Mesothelial cell of epicardium (in vitro differentiated cells): ENCODE data around the gene CLSTN2. TPM values are rescaled to one million over a fixed set of nuclear protein-coding genes. Genes with fewer than 3 reads are reported as not detected.

Source experiments
- DNase-seq, 2 experiments: peaks; one replicate each; pipeline ENCODE4 v3.0.0; 2021; ENCODE audit warnings: low spot score in 2 of 2; ENCODE audit not compliant: unreplicated experiment in 2 of 2
- H3K27ac Mint-ChIP-seq: 2 replicates; pipeline ENCODE4 v1.8.0; 2021; ENCODE audit warnings: mixed read lengths
- H3K27me3 Mint-ChIP-seq: 2 replicates; pipeline ENCODE4 v1.8.0; 2021; ENCODE audit warnings: low read depth, mixed read lengths
- H3K36me3 Mint-ChIP-seq: 2 replicates; pipeline ENCODE4 v1.8.0; 2021; ENCODE audit warnings: mixed read lengths
- H3K4me1 Mint-ChIP-seq: 2 replicates; pipeline ENCODE4 v1.8.0; 2021; ENCODE audit warnings: mixed read lengths
- H3K4me3 Mint-ChIP-seq: 2 replicates; pipeline ENCODE4 v1.8.0; 2021; ENCODE audit warnings: mild to moderate bottlenecking, moderate library complexity, mixed read lengths
- H3K9me3 Mint-ChIP-seq: 2 replicates; pipeline ENCODE4 v1.8.0; 2021; ENCODE audit warnings: mixed read lengths
- CTCF ChIP-seq: fragments of 200-600 bp; sonication (generic); IDR thresholded peaks from one replicate; pipeline ENCODE4 v1.5.0; 2021; ENCODE audit warnings: antibody characterized with exemption; ENCODE audit not compliant: unreplicated experiment
- total RNA-seq: library from RNA; stranded (reverse); gene quantifications from 3 replicates; pipeline ENCODE4 v1.2.1, GENCODE V29; 2021

CLSTN2 gene
- total RNA-seq, 1 donor from 2014 or later: 18.2 TPM

GRCh38 chr3:140359233-140359995, 424.4 kb downstream of the CLSTN2 start:
- H3K27ac Mint-ChIP-seq: no peak overlapping the region
- no peaks in the 10 kb centered on the region for H3K4me1 Mint-ChIP-seq
- DNase-seq: no peak
- H3K36me3 Mint-ChIP-seq: peaks cover 1% of the 10 kb centered on the region
- H3K4me3 Mint-ChIP-seq: no peak overlapping the region
- no peaks in the 10 kb centered on the region for H3K27me3 Mint-ChIP-seq
- no peak for TF ChIP-seq CTCF
- peaks cover 14% of the 10 kb centered on the region for H3K9me3 Mint-ChIP-seq

- Mint-ChIP-seq H3K36me3 (peaks cover 1% of the 10 kb centered on the region), H3K4me1 (no peaks in the 10 kb centered on the region), H3K27ac (no peak overlapping the region), H3K27me3 (no peaks in the 10 kb centered on the region), H3K4me3 (no peak overlapping the region), H3K9me3 (peaks cover 14% of the 10 kb centered on the region)
- no peak for TF ChIP-seq CTCF
- no peak for DNase-seq
Observed at GRCh38 chr3:140360332-140360731, 425.3 kb downstream of the CLSTN2 start.

GRCh38 chr3:140363801-140364200, 428.8 kb downstream of the CLSTN2 start:
- peaks cover 14% of the 10 kb centered on the region for H3K4me1 Mint-ChIP-seq
- H3K27ac Mint-ChIP-seq: no peak overlapping the region
- no peak overlapping the region for H3K4me3 Mint-ChIP-seq
- no peak for TF ChIP-seq CTCF
- H3K27me3 Mint-ChIP-seq: no peaks in the 10 kb centered on the region
- no peak for DNase-seq
- H3K9me3 Mint-ChIP-seq: peaks cover 14% of the 10 kb centered on the region
- peaks cover 1% of the 10 kb centered on the region for H3K36me3 Mint-ChIP-seq

GRCh38 chr3:140365872-140366697, 431.1 kb downstream of the CLSTN2 start:
- Mint-ChIP-seq H3K4me3 (no peak overlapping the region), H3K27me3 (no peaks in the 10 kb centered on the region), H3K36me3 (peaks cover 1% of the 10 kb centered on the region), H3K27ac (no peak overlapping the region), H3K9me3 (peaks cover 14% of the 10 kb centered on the region), H3K4me1 (peaks cover 14% of the 10 kb centered on the region)
- TF ChIP-seq CTCF: no peak
- peak; percentile 35 to 57 for DNase-seq

- H3K27me3 Mint-ChIP-seq: no peaks in the 10 kb centered on the region
- TF ChIP-seq CTCF: no peak
- H3K4me3 Mint-ChIP-seq: no peak overlapping the region
- H3K4me1 Mint-ChIP-seq: peaks cover 14% of the 10 kb centered on the region
- H3K36me3 Mint-ChIP-seq: no peaks in the 10 kb centered on the region
- H3K9me3 Mint-ChIP-seq: no peaks in the 10 kb centered on the region
- H3K27ac Mint-ChIP-seq: no peak overlapping the region
- no peak for DNase-seq
Observed at GRCh38 chr3:140368223-140368811, 433.3 kb downstream of the CLSTN2 start.
